ENCODE data around the gene ACSS1.

Gene ACSS1

GRCh38 chr20:25059866-25060465, 2.0 kb upstream of the ACSS1 start:
- no peak for DNase-seq (ENCODE audit: low read depth)
- H3K4me3 ChIP-seq (ENCODE audit: low read depth, low read length): no peak overlapping the region
- TF ChIP-seq CTCF (IDR thresholded peaks at IDR 0.05; ENCODE audit: low read depth, low read length, missing control alignments): no peak

DNA sequence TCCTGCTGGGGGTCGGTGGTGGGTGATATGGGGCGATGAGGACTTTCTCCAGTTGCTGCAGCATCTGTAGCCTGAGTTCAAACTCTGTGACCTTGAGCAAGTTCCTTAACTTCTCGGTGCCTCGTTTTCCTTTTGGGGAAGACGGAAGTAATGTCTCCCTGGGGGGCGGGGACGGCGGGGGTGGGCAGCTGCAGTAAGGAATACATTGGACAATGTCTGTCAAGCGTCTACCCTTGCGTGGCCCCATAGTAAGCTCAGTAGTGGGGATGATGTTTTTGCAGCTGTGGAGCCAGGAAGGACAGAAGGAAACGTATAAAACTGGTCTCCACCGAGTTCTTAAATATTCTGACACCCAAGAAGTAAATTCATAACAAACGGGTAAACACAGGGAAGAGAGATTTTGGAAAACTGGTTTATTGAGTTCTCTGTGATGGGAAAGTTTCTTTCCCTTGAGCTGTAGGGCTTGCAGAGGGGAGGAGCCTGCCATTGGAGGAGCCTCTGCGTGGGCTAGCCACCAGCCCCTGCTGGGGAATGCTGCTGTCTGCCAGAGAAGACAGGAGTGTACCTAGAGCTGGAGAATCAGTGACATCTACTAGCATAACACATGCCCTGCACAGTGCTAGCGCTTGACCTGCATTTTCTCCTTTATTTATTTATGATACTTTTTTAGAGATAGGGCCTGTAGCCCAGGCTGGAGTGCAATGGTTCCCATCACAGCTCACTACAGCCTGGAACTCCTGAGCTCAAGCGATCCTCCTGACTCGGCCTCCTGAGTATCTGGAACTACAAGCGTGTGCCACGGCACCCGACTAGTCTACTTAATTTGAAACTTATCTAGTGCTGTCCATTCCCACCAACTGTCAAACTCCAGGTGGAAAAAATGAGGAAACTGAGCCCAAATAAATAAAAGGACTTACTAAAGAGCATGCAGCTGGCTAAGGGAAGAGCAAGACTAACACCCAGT, 1.2 kb upstream of the ACSS1 start:
- DNase-seq (ENCODE audit: low read depth): no peak
- peak overlapping the region; percentile 89 for H3K4me3 ChIP-seq (ENCODE audit: low read depth, low read length)
- no peak for TF ChIP-seq CTCF (IDR thresholded peaks at IDR 0.05; ENCODE audit: low read depth, low read length, missing control alignments)

DNA sequence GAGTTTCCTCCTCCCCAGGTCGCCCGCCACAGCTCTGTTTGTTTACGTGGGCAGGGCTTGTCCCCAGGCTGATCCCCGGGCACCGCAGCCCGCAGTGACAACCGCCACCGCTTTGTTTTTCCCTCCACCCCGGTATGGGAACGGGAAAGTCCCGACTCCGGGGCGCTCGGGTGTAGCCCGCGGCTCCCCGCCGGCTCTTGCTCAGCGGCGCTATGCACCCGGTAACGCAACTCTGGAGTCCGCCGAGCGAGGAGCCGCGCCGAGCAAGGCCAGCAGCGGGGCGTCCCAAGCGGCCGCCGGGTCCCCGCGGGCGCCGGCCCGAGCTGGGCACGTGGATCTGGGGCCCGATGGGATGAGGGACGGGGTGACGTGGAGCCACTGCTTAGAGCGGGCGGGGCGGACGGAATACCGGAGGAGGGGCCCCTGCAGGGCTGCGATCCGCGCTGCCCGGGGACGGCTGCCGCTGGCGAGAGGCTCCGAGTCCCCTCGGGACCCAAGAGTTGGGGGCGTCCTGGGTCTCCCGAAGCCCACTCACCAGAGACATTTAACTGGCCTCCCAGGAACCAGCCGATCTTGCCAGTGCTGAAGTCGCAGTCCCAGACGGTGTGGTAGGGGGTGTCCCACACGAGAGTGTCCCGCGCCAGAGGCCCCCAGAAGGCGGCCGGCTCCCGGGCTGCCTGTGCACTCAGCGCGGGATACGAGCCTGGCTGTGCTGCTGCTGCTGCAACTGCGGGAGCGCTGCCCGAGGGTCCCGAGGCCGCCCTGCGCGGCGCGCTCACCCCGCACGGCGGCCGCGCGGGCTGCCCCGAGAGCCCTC, 497 bp downstream of the ACSS1 start:
- no peak for DNase-seq (ENCODE audit: low read depth)
- no peak for TF ChIP-seq CTCF (IDR thresholded peaks at IDR 0.05; ENCODE audit: low read depth, low read length, missing control alignments)
- H3K4me3 ChIP-seq (ENCODE audit: low read depth, low read length): peak overlapping the region; percentile 89

DNA sequence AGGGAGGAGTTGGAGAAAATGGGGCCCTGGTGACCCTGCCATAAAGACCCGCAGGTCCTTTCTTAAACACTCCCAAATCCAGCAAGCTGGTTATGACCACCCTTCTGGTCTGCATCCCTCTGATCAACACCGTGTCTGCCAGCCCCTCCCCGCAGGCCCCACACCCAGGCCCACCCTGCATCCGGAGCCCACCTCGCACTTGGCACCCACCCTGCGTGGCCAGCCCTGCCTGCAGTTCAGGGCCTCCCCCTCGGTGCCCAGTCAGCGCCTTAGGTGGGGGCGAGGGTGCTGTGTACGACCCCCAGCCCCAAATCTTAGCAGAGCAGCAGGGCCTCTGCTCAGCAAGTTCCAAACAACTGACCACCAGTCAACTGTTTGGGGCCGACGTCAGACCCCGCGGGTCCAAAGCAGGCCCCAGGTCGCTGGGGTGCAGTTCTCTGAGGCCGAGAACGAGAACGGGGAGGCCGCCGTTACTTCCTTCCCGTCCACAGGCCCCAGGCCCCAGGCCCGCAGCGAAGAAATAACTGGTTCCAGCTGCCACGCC, 1.2 kb downstream of the ACSS1 start:
- TF ChIP-seq CTCF (IDR thresholded peaks at IDR 0.05; ENCODE audit: low read depth, low read length, missing control alignments): no peak
- H3K4me3 ChIP-seq (ENCODE audit: low read depth, low read length): peak overlapping the region; percentile 89
- DNase-seq (ENCODE audit: low read depth): no peak

DNA sequence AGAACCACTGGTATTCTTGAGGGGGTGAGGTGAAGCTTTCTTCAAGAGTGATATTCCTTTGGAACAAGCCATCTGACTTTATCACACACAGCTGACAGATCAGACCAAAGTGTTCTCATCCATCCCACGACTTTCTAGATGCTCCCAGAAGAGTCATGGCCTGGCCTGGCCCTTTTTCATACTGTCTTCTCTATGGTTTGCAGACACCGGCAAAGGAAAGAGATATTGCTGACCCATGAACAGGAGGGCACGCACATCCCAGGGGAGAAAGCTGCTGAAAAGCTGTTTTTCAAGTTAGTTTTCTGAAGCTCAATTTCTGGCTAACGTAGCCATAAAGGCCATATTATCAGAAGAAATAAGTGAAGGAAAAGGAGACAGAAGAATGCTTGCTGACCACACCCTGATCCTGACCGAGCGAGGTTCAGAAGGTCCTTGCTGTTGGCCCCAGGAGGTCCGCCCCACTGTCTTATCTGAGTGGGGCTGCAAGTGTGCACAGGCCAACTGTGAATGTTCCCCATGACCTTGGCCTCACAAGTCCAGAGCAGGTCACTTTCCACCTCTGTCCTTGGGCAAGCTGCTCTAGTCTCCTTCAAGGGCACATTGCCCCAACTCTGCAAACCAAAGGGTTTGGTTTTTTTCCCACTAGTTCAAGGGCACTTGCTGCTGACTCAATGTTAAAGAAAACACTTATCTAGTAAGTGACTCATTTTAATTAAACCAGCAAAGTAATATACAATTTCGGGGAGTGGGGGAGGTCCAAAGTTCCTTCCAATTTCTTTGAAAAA, 2.0 kb downstream of the ACSS1 start:
- no peak for TF ChIP-seq CTCF (IDR thresholded peaks at IDR 0.05; ENCODE audit: low read depth, low read length, missing control alignments)
- no peak for DNase-seq (ENCODE audit: low read depth)
- H3K4me3 ChIP-seq (ENCODE audit: low read depth, low read length): peak overlapping the region; percentile 89; the same call in 1 of the 2 replicates
